Measurements from ENCODE around the gene STARD10.
A peak's percentile ranks its signal among the peaks of the same experiment; 100 is the strongest.
"Not testable (repeated sequence)": the region's sequence is repeated elsewhere in the genome, so short reads cannot be mapped to it uniquely, and the experiment has no call there.

The STARD10 gene

DNA sequence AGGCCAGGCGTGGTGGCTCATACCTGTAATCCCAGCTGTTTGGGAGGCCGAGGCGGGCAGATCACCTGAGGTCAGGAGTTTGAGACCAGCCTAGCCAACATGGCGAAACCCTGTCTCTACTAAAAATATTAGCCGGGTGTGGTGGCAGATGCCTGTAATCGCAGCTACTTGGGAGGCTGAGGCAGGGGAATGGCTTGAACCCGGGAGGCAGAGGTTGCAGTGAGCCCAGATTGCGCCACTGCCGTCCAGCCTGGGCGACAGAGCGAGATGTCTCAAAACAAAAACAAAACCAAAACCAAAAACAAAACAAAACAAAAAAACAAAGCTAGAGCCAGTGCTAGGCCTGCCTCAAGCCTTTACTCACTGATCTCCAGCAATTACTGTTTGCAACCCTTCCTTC lies 33.8 kb upstream of the STARD10 start:
- H3K27ac ChIP-seq: peak overlapping the region in 17 of 21 experiments; percentile 22 to 77 (median 49)
- H3K4me3 ChIP-seq: not testable (repeated sequence)

- Histone ChIP-seq H3K27ac (peak overlapping the region in 12 of 21 experiments; percentile 29 to 77 (median 48)), H3K4me3 (no peak overlapping the region)
Measured at GRCh38 chr11:72826942-72827480, 33.2 kb upstream of the STARD10 start.

DNA sequence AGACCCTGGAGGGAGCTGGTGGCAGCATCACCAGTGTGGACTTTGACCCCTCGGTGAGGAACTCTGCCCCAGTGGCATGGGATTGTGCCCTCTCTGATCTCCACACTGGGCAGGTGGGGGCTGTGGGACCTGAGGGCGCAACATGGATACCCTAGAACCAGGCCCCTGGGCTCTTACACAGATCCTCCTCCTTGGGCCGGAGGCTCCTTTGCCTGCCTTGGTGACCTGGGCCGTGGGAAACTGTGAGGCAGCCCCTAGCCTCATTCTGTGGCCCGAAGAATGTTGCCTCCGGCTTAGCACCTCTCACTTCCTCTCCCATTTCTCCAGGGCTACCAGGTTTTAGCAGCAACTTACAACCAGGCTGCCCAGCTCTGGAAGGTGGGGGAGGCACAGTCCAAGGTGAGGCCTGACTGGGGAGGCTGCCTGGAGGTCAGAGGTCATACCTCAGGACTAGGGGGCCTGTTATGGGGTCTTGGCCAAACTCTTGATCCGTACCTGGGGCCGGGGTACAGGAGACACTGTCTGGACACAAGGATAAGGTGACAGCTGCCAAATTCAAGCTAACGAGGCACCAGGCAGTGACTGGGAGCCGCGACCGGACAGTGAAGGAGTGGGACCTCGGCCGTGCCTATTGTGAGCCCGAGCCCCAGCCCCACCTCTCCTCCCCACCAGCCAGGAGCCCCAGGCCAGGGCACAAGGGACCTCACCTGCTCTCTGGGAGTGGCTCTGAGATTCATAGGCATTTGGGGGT lies 32.5 kb upstream of the STARD10 start:
- Histone ChIP-seq H3K27ac (peak overlapping the region in 6 of 21 experiments; percentile 14 to 49 (median 26)), H3K4me3 (no peak overlapping the region)

DNA sequence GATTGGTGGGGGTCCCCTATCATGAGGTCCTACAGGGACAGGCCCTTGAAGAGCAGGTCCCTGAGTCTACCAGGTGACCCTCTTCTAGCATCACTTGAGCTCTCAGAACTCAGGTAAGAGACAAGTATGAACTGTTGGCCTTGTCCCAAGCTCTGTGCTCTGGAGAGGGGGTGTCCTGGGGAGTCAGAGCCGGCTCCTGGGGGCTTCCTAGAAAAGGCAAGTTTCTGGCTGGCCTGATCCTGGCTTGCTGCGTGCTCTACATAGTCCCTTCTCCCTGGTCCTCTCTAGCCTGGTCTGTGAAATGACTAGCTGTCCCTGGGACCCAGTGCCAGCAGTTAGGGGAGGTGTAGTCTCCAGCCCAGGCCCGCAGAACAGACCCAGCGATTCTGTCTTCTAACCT lies 31.8 kb upstream of the STARD10 start:
- Histone ChIP-seq H3K27ac (peak overlapping the region in 1 of 21 experiments; percentile 17), H3K4me3 (no peak overlapping the region)

DNA sequence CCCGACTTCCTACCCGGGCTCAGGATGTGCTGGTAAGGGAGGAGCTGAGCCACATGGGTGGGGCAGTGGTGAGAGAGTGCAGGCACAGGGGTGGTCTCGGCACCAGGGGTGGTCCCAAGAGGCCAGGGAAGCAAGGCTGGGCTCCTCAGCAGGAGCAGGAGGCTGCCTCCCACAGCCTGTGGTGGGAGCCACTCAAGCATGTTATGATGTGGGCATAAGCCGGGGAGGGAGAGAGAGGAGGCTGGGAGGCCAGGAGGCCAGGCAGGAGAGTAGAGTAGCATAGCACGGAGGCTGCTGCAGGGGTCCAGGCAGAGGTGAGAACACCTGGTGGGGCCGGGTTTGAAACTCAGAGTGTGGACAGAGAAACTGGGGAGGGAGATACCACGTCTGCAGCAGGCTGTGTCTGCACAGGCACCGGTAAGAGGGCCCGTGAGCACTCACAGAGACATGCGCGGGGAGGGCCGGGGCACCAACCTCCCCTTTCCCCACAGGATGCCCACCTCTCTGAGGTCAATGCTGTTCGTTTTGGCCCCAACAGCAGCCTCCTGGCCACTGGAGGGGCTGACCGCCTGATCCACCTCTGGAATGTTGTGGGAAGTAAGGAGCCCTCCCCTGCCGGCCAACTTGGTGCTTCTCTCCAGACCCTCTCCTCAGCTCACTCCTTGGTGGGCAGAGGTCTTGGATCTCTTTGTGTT lies 31.1 kb upstream of the STARD10 start:
- H3K4me3 ChIP-seq: no peak overlapping the region
- peak overlapping the region in 2 of 21 experiments; percentile 0 to 17 for H3K27ac ChIP-seq

DNA sequence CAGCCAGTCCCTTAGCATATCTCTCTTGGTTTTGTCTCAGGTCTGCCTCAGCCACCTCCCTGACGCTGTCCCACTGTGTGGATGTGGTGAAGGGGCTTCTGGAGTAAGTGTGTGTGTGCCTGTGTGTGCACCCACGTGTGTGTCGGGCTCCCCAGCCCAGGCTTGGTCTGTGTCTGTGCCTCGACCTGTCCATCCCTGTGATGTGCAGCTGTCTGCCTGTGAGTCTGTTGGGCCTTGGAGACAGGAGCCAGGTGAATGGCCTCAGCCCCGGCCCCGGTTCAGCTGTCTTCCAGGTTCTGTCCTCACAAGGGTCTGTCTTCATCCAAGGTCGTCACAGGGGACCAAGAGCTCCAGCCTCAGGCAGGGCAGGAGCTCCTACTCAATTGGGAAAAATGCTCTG lies 30.2 kb upstream of the STARD10 start:
- Histone ChIP-seq H3K27ac (peak overlapping the region in 2 of 21 experiments; percentile 34 to 37), H3K4me3 (no peak overlapping the region)

GRCh38 chr11:72823105-72823804 lies 29.4 kb upstream of the STARD10 start:
- Histone ChIP-seq H3K27ac (peak overlapping the region in 3 of 21 experiments; percentile 34 to 85 (median 37)), H3K4me3 (no peak overlapping the region)

DNA sequence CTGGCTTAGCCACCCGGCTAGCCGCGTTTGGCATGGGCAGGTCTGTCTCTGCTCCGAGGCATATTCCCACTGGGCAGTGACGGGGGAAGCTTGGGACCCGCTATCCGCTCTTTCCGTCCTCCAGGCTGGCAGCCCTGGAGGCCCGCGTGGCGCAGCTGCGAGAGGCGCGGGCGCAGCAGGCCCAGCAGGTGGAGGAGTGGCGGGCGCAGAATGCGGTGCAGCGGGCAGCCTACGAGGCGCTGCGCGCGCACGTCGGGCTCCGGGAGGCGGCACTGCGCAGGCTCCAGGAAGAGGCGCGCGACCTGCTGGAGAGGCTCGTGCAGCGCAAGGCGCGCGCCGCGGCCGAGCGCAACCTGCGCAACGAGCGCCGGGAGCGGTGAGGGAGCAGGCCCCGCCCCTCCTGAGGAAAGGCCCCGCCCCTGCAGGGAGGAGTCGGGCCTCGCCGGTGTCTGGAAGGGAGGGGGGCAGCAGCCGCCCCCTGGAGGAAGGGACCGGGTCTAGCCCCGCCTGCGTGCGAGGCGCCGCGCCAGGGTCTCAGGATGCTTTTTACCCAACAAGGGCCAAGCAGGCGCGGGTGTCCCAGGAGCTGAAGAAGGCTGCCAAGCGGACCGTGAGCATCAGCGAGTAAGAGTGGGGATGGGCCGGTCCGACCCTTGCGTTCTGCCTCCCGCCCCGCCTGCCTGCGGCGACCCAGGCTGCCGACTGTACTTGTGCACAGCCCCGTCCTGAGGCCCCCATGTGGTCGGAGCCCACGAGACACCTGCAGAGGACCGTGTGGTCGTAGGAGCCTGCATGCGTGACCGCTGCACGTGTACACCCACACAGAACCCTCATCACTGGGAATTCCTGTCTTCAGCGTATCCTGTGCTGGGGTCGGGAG lies 28.3 kb upstream of the STARD10 start:
- peak overlapping the region; percentile 14 to 47 (median 38) for H3K4me3 ChIP-seq
- peak overlapping the region in 20 of 21 experiments; percentile 34 to 92 (median 77) for H3K27ac ChIP-seq

- H3K4me3 ChIP-seq: peak overlapping the region; percentile 14 to 47 (median 38)
- H3K27ac ChIP-seq: peak overlapping the region; percentile 34 to 92 (median 77)
Measured at GRCh38 chr11:72821221-72821919, 27.5 kb upstream of the STARD10 start.

- no peak overlapping the region for H3K4me3 ChIP-seq
- H3K27ac ChIP-seq: peak overlapping the region in 18 of 21 experiments; percentile 63 to 92 (median 77)
Measured at GRCh38 chr11:72820439-72821139, 26.7 kb upstream of the STARD10 start.

DNA sequence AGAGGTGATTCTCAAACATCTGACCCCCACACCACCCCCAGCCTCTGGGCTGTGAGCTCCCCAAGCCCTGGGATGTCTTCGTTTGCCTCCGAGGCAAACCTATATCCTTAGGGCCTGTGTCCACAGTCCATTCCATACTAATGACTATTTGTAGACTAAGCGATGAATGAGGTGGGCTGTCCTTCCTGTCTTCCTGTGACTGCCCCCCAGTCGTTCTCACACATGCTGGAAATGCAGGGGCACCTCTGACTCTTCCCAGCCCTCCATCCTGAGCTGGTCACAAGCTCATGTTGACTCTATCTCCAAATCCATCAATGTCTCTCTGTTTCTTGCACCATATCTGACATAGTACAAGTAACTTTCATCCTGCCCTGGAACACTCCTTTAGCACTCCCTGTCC lies 25.1 kb upstream of the STARD10 start:
- Histone ChIP-seq H3K4me3 (no peak overlapping the region), H3K27ac (peak overlapping the region in 2 of 21 experiments; percentile 10 to 64)

GRCh38 chr11:72817966-72818365 lies 24.1 kb upstream of the STARD10 start:
- no peak overlapping the region for H3K27ac ChIP-seq

DNA sequence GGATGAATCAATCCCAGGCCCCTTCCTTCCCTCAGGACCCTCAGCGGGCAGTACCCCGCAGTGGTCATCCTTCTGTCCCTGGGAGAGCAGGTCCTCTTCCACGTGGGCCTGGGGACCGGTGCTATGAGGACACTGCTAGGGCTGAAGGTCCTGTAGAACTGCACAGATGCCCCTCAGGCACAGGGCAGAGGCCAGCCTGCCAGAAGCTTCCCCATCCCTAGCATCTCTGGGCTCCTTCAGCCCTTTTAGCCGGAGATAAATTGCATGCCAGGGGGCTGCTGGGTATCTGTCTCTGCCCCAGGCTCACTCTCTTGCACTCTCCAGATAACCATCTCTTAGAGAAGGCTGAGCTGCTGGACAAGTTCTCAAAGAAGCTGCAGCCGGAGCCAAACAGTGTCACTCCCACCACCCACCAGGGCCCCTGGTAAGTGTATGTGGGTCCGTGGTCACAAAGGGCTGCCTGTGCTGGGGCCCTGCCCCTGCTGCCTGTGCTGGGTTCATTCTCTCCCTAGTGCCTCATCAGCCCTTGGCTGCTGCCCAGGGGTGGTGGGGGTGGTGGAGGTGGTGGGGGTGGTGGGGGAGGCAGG lies 22.6 kb upstream of the STARD10 start:
- H3K4me3 ChIP-seq: peak overlapping the region in 4 of 7 experiments; percentile 66 to 92 (median 84)

More at GRCh38 chr11:72817966-72818365, 24.1 kb upstream of the STARD10 start:
- no peak overlapping the region for H3K4me3 ChIP-seq

GRCh38 chr11:72815110-72815618 lies 21.3 kb upstream of the STARD10 start:
- Histone ChIP-seq H3K27ac (peak overlapping the region; percentile 20 to 100 (median 98)), H3K4me3 (peak overlapping the region; percentile 66 to 92 (median 85))

More for the DNA sequence above, 22.6 kb upstream of the STARD10 start:
- peak overlapping the region in 16 of 21 experiments; percentile 12 to 100 (median 96) for H3K27ac ChIP-seq

DNA sequence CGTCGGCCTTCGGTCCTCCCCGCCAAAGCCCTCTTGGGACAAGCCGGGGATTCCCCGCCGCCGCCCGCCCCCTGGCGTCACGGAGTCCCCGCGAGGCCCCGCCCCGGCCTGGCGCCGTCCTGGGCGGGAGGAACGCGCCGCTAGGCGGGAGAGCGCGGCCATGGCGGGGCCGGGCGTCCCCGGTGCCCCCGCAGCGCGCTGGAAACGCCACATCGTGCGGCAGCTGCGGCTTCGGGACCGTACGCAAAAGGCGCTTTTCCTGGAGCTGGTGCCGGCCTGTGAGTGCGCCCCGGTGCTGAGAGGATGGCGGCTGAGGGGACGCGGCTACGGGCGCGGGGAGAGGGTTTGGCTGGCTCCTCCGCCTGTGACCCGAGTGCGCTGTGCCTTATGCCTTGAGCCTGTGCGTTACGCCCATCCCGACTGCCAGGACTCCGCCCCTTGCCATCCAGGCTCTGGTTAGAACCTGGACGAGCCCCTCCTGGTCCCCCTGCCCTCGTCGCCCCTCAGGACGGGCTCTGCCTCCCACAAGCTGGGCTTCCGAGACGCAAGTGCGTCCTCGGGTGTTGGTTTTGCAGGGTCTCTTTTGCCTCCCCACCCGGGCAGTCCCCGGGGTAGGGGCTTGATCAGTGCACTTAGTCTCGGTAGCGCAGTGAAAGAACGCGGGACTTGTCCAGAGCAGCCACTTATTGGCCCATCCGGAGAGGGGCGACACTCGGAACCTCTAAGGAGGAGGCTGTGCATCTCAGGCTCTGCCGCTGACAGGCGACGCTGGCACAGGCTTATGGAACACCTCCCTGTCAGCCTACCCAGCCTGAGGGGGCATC lies 20.7 kb upstream of the STARD10 start, which contains the start of gene ATG16L2:
ATG16L2 (plus strand) TSS at position 126 of the 824 bp plus-strand sequence; CDS start at position 161, 35 bp downstream.
- H3K27ac ChIP-seq: peak within 1 kb of the TSS; percentile 65 to 100 (median 98)

GRCh38 chr11:72813740-72814285 lies 20.0 kb upstream of the STARD10 start:
- peak overlapping the region; percentile 65 to 100 (median 98) for H3K27ac ChIP-seq
- H3K4me3 ChIP-seq: peak overlapping the region; percentile 66 to 92 (median 85)

More for the DNA sequence above, 20.7 kb upstream of the STARD10 start, which contains the start of gene ATG16L2:
- peak within 1 kb of the TSS; percentile 66 to 92 (median 85) for H3K4me3 ChIP-seq

Measured in skin epidermis (tissue), 12 donors.